ENCODE measurements around the gene ABCA2. TPM values are rescaled to one million over a fixed set of nuclear protein-coding genes. Genes with fewer than 3 reads are reported as not detected.

The ABCA2 gene
- total RNA-seq, 1 experiment from 2014 or later, result 22.6 TPM

GRCh38 chr9:137035937-137036336 lies 7.9 kb upstream of the ABCA2 start:
- Mint-ChIP-seq H3K36me3 (ENCODE audit: insufficient read depth, unreplicated experiment) (peaks cover 23% of the 10 kb centered on the region), H3K27me3 (ENCODE audit: insufficient read depth, unreplicated experiment) (no peaks in the 10 kb centered on the region), H3K9me3 (ENCODE audit: unreplicated experiment) (no peaks in the 10 kb centered on the region), H3K4me1 (ENCODE audit: low read depth, unreplicated experiment) (no peaks in the 10 kb centered on the region), H3K27ac (ENCODE audit: unreplicated experiment) (no peak overlapping the region), H3K4me3 (ENCODE audit: unreplicated experiment) (no peak overlapping the region)
- no TSS peak for BruUV-seq (replicated peaks)
- intact Hi-C loops (cut with micrococcal nuclease; ENCODE audit: unreplicated experiment), result loop anchor here (1.0 to 2.0 kb wide), 2 partner anchors 193 to 249 kb away; partner anchors contain the start of gene AJM1
- H3K4me3 ChIP-seq (ENCODE audit: low read depth, low read length), result no peak overlapping the region
- H3K36me3 ChIP-seq (ENCODE audit: control insufficient read depth, insufficient read depth, low read length), result no peaks in the 10 kb centered on the region
- peaks cover 6% of the 10 kb centered on the region for H3K4me1 ChIP-seq
- H3K27me3 ChIP-seq (replicated peaks; ENCODE audit: control insufficient read depth, insufficient read depth, low read length), result no peaks in the 10 kb centered on the region
- ChIA-PET CTCF (interaction anchor here (0.6 to 2.4 kb wide), 19 partner anchors 9 to 247 kb away, joined by 3 to 42 read pairs (median 7); partner anchors contain the start of genes AJM1, CLIC3, MAN1B1 and NPDC1), POLR2A (no interaction called here)
- TF ChIP-seq CTCF (IDR thresholded peaks at IDR 0.05; ENCODE audit: insufficient read depth in 1 of 2, low read depth in 1 of 2, low read length in 1 of 2, severe bottlenecking in 1 of 2, unreplicated experiment in 1 of 2), result no peak
- no peaks in the 10 kb centered on the region for H3K9me3 ChIP-seq
- DNase-seq, result no peak

- DNase-seq, result no peak
- no peaks in the 10 kb centered on the region for H3K27me3 Mint-ChIP-seq (ENCODE audit: insufficient read depth, unreplicated experiment)
Observed at GRCh38 chr9:137035507-137035834, 7.4 kb upstream of the ABCA2 start.

More at GRCh38 chr9:137035507-137035834, 7.4 kb upstream of the ABCA2 start:
- Histone ChIP-seq H3K27me3 (replicated peaks; ENCODE audit: control insufficient read depth, insufficient read depth, low read length) (no peaks in the 10 kb centered on the region), H3K36me3 (ENCODE audit: control insufficient read depth, insufficient read depth, low read length) (no peaks in the 10 kb centered on the region), H3K9me3 (no peaks in the 10 kb centered on the region), H3K4me3 (ENCODE audit: low read depth, low read length) (no peak overlapping the region), H3K4me1 (peaks cover 6% of the 10 kb centered on the region)
- H3K4me1 Mint-ChIP-seq (ENCODE audit: low read depth, unreplicated experiment), result no peaks in the 10 kb centered on the region
- ChIA-PET CTCF (interaction anchor here (0.6 to 2.4 kb wide), 27 partner anchors 9 to 247 kb away, joined by 3 to 42 read pairs (median 5); partner anchors contain the start of genes AJM1, CLIC3, MAN1B1 and NPDC1), POLR2A (no interaction called here)
- intact Hi-C loops (cut with micrococcal nuclease; ENCODE audit: unreplicated experiment), result loop anchor here (1.0 to 2.0 kb wide), 2 partner anchors 193 to 248 kb away; partner anchors contain the start of gene AJM1
- H3K4me3 Mint-ChIP-seq (ENCODE audit: unreplicated experiment), result no peak overlapping the region
- BruUV-seq (replicated peaks), result no TSS peak
- H3K36me3 Mint-ChIP-seq (ENCODE audit: insufficient read depth, unreplicated experiment), result peaks cover 23% of the 10 kb centered on the region
- TF ChIP-seq CTCF (IDR thresholded peaks at IDR 0.05; ENCODE audit: insufficient read depth in 1 of 2, low read depth in 1 of 2, low read length in 1 of 2, severe bottlenecking in 1 of 2, unreplicated experiment in 1 of 2), result no peak
- no peaks in the 10 kb centered on the region for H3K9me3 Mint-ChIP-seq (ENCODE audit: unreplicated experiment)
- no peak overlapping the region for H3K27ac Mint-ChIP-seq (ENCODE audit: unreplicated experiment)

All from Caco-2 (cell line).